ENCODE results near the gene EMCN. TPM values are rescaled to one million over a fixed set of nuclear protein-coding genes. Genes with fewer than 3 reads are reported as not detected.

EMCN gene
- total and polyA plus RNA-seq, 7 donors = 1.2 to 14.7 (median 5.3) TPM

GRCh38 chr4:100450449-100450848, 67.4 kb downstream of the EMCN start:
- intact Hi-C loops (cut with DNase I) = no loop called here
- H3K9me3 ChIP-seq = no peaks in the 10 kb centered on the region
- no peak for TF ChIP-seq CTCF (IDR thresholded peaks at IDR 0.05)
- no peak for TF ChIP-seq POLR2A (IDR thresholded peaks at IDR 0.05)
- no peak for TF ChIP-seq POLR2AphosphoS5 (IDR thresholded peaks at IDR 0.05)
- no peak for TF ChIP-seq EP300 (IDR thresholded peaks at IDR 0.05)
- no peaks in the 10 kb centered on the region for H3K36me3 ChIP-seq
- no peak overlapping the region for H3K27ac ChIP-seq
- H3K4me3 ChIP-seq = no peak overlapping the region
- no peaks in the 10 kb centered on the region for H3K4me1 ChIP-seq
- WGBS, 2 donors = 73 to 88% methylated on average over 2 of the region's 2 CpGs
- no peak for DNase-seq
- no peaks in the 10 kb centered on the region for H3K27me3 ChIP-seq

GRCh38 chr4:100431416-100431815, 86.4 kb downstream of the EMCN start:
- Histone ChIP-seq H3K27ac (no peak overlapping the region), H3K36me3 (no peaks in the 10 kb centered on the region), H3K27me3 (no peaks in the 10 kb centered on the region), H3K9me3 (peaks cover 0 to 5% (median 0%) of the 10 kb centered on the region in 4 donors), H3K4me1 (no peaks in the 10 kb centered on the region), H3K4me3 (no peak overlapping the region)
- no peak for DNase-seq
- intact Hi-C loops (cut with DNase I) = no loop called here
- WGBS, 2 donors = 63 to 87% methylated on average over 1 of the region's 1 CpG
- TF ChIP-seq POLR2AphosphoS5 (IDR thresholded peaks at IDR 0.05) (no peak), POLR2A (IDR thresholded peaks at IDR 0.05) (no peak), CTCF (IDR thresholded peaks at IDR 0.05) (no peak), EP300 (IDR thresholded peaks at IDR 0.05) (no peak)

- TF ChIP-seq CTCF (IDR thresholded peaks at IDR 0.05) (no peak), POLR2A (IDR thresholded peaks at IDR 0.05) (no peak), POLR2AphosphoS5 (IDR thresholded peaks at IDR 0.05) (no peak), EP300 (IDR thresholded peaks at IDR 0.05) (no peak)
- H3K27me3 ChIP-seq = no peaks in the 10 kb centered on the region
- no peaks in the 10 kb centered on the region for H3K36me3 ChIP-seq
- H3K4me3 ChIP-seq = no peak overlapping the region
- WGBS, 2 donors = 52 to 75% methylated on average over 5 of the region's 5 CpGs
- intact Hi-C loops (cut with DNase I) = no loop called here
- H3K27ac ChIP-seq = no peak overlapping the region
- H3K9me3 ChIP-seq = peaks cover 0 to 4% (median 0%) of the 10 kb centered on the region in 4 donors
- H3K4me1 ChIP-seq = no peaks in the 10 kb centered on the region
- no peak for DNase-seq
These were observed 87.4 kb downstream of the EMCN start for GRCh38 chr4:100430451-100430850.

GRCh38 chr4:100429616-100430015, 88.2 kb downstream of the EMCN start:
- H3K4me3 ChIP-seq = no peak overlapping the region
- intact Hi-C loops (cut with DNase I) = no loop called here
- H3K36me3 ChIP-seq = no peaks in the 10 kb centered on the region
- WGBS, 2 donors = 94 to 95% methylated on average over 1 of the region's 1 CpG
- H3K9me3 ChIP-seq = no peaks in the 10 kb centered on the region
- no peaks in the 10 kb centered on the region for H3K27me3 ChIP-seq
- TF ChIP-seq EP300 (IDR thresholded peaks at IDR 0.05) = no peak
- TF ChIP-seq CTCF (IDR thresholded peaks at IDR 0.05) = no peak
- TF ChIP-seq POLR2AphosphoS5 (IDR thresholded peaks at IDR 0.05) = no peak
- H3K27ac ChIP-seq = no peak overlapping the region
- no peaks in the 10 kb centered on the region for H3K4me1 ChIP-seq
- DNase-seq = no peak

- intact Hi-C loops (cut with DNase I) = no loop called here
- H3K27ac ChIP-seq = no peak overlapping the region
- 81 to 92% methylated on average over 2 of the region's 2 CpGs for WGBS, 2 donors
- H3K27me3 ChIP-seq = no peaks in the 10 kb centered on the region
- H3K4me1 ChIP-seq = no peaks in the 10 kb centered on the region
- H3K9me3 ChIP-seq = no peaks in the 10 kb centered on the region
- no peaks in the 10 kb centered on the region for H3K36me3 ChIP-seq
- H3K4me3 ChIP-seq = no peak overlapping the region
- TF ChIP-seq POLR2AphosphoS5 (IDR thresholded peaks at IDR 0.05) = no peak
- TF ChIP-seq POLR2A (IDR thresholded peaks at IDR 0.05) = no peak
- TF ChIP-seq EP300 (IDR thresholded peaks at IDR 0.05) = no peak
- DNase-seq = no peak
These were observed 89.8 kb downstream of the EMCN start for GRCh38 chr4:100428051-100428450.

Measured in sigmoid colon (tissue), 7 donors.